Gastrocnemius medialis (tissue), 4 donors: Measurements from ENCODE around the gene ABCA13.

Source experiments
- CTCF ChIP-seq, 5 experiments: fragments of 450-650 bp in 3 of 5; fragments of 200-600 bp in 2 of 5; sonication (generic) in 2 of 5; IDR thresholded peaks in 4 of 5; conservative IDR thresholded peaks in 1 of 5; 1 replicate in 4 of 5; 2 replicates in 1 of 5; pipeline ENCODE4 v1.5.1; 2016 to 2019; ENCODE audit warnings: antibody characterized with exemption in 5 of 5, mild to moderate bottlenecking in 3 of 5, moderate library complexity in 3 of 5
- POLR2A ChIP-seq, 2 donors: fragments of 450-650 bp; IDR thresholded peaks; one replicate each; pipeline ENCODE4 v1.6.1; 2017; ENCODE audit warnings: antibody characterized with exemption in 2 of 2, mild to moderate bottlenecking in 2 of 2, moderate library complexity in 2 of 2

- TF ChIP-seq CTCF (IDR thresholded peaks at IDR 0.05 in 4 of 5, conservative IDR thresholded peaks at IDR 0.05 in 1 of 5) (no peak), POLR2A (IDR thresholded peaks at IDR 0.05) (no peak)
These were observed 465.2 kb downstream of the ABCA13 start for GRCh38 chr7:48636391-48637015.
